Osteoblast (primary cell): ENCODE measurements around the gene SLC29A1. TPM values are rescaled to one million over a fixed set of nuclear protein-coding genes. Genes with fewer than 3 reads are reported as not detected.

Experiments used
- DNase-seq: peaks from one replicate; pipeline ENCODE4 v3.0.0; 2011; ENCODE audit warnings: low spot score, mixed read lengths; ENCODE audit not compliant: insufficient read length; ENCODE audit errors: missing footprints
- H2AFZ ChIP-seq: 2 replicates; pipeline ENCODE4 v1.6.0; 2011; ENCODE audit warnings: mild to moderate bottlenecking, low read length
- H3K27ac ChIP-seq: 2 replicates; pipeline ENCODE4 v1.5.1; 2011; ENCODE audit warnings: mild to moderate bottlenecking, low read depth, low read length, moderate library complexity
- H3K27me3 ChIP-seq: 2 replicates; pipeline ENCODE4 v1.6.0; 2012; ENCODE audit warnings: mild to moderate bottlenecking, control low read depth, inconsistent platforms, low read length, moderate library complexity; ENCODE audit not compliant: insufficient read depth
- H3K36me3 ChIP-seq: 2 replicates; pipeline ENCODE4 v1.5.1; 2011; ENCODE audit warnings: mild to moderate bottlenecking, low read length, control low read depth, moderate library complexity; ENCODE audit not compliant: insufficient read depth
- H3K4me1 ChIP-seq: 2 replicates; pipeline ENCODE4 v1.5.1; 2011; ENCODE audit warnings: mild to moderate bottlenecking, low read length, control low read depth, moderate library complexity; ENCODE audit not compliant: insufficient read depth
- H3K4me2 ChIP-seq: 2 replicates; pipeline ENCODE4 v1.6.0; 2011; ENCODE audit warnings: mild to moderate bottlenecking, low read length; ENCODE audit not compliant: insufficient read depth
- H3K4me3 ChIP-seq: fragments of 200-600 bp; sonication (generic); 3 replicates; pipeline ENCODE4 v1.5.1; 2012; ENCODE audit warnings: mild to moderate bottlenecking, low read length, inconsistent platforms; ENCODE audit not compliant: insufficient read depth
- H3K79me2 ChIP-seq: 2 replicates; pipeline ENCODE4 v1.6.0; 2012; ENCODE audit warnings: mild to moderate bottlenecking, low read length, control low read depth, inconsistent platforms; ENCODE audit not compliant: insufficient read depth
- H3K9me3 ChIP-seq: 2 replicates; pipeline ENCODE4 v1.5.1; 2011; ENCODE audit warnings: low read depth, low read length, control low read depth
- H4K20me1 ChIP-seq: 2 replicates; pipeline ENCODE4 v1.6.0; 2012; ENCODE audit warnings: mild to moderate bottlenecking, low read length, control low read depth; ENCODE audit not compliant: insufficient read depth
- total RNA-seq: library from RNA; depleted of rRNA; stranded (reverse); fragments of >200 nt; gene quantifications from 2 replicates; pipeline ENCODE4 v1.2.3, GENCODE V29; 2012
- TF ChIP-seq, protein P1 (sequence below): IDR thresholded peaks from 2 replicates; pipeline ENCODE4 v1.5.1; 2011; ENCODE audit warnings: mild to moderate bottlenecking, low read depth, low read length, moderate library complexity; ENCODE audit errors: extremely low read depth

The SLC29A1 gene
- total RNA-seq, 1 donor = 8.0 TPM

DNA sequence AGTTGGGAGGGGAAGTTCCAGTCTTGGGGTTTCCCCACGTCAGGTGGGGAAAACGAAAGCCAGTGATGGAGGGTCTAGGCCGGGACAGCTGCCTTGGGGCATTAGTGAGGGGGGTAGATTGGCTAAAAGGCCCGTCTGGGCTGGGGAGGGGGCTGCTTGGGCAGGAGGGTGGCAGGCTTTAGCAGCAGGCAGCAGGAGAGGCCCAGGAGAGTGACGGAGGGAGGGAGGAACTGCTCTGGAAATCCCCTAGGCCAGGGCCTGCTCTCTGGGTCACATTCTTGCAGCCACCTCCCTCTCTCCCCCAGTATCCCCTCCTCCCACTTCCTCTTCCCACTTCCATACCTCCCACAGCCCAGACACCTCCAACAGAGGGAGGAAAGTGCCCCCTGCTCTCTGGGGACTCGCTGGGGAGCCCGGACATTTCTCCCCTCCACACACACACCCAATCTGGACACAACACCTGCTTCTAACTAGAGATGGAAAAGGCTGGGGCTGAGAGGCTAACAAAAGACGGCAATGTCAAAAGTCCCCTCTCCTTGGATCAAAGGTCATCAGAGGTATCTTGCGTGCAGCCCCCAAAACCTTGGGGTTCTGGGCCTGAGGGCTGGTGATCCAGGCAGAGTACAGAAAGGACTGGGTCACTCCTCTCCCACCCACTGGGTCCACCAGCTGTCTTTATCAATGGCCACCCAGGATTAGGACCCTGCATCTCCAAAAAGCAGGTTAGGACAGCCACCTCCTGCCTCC lies 40.1 kb downstream of the SLC29A1 start:
- Histone ChIP-seq H3K4me2 (peak overlapping the region; percentile 92), H3K4me1 (peaks cover 15% of the 10 kb centered on the region), H3K27me3 (peaks cover 5% of the 10 kb centered on the region), H3K36me3 (peaks cover 10% of the 10 kb centered on the region), H3K4me3 (peak overlapping the region; percentile 90), H3K79me2 (peaks cover 25% of the 10 kb centered on the region), H2AFZ (no peak overlapping the region), H4K20me1 (peaks cover 8% of the 10 kb centered on the region), H3K9me3 (no peaks in the 10 kb centered on the region), H3K27ac (no peak overlapping the region)
- TF ChIP-seq, protein P1, sequence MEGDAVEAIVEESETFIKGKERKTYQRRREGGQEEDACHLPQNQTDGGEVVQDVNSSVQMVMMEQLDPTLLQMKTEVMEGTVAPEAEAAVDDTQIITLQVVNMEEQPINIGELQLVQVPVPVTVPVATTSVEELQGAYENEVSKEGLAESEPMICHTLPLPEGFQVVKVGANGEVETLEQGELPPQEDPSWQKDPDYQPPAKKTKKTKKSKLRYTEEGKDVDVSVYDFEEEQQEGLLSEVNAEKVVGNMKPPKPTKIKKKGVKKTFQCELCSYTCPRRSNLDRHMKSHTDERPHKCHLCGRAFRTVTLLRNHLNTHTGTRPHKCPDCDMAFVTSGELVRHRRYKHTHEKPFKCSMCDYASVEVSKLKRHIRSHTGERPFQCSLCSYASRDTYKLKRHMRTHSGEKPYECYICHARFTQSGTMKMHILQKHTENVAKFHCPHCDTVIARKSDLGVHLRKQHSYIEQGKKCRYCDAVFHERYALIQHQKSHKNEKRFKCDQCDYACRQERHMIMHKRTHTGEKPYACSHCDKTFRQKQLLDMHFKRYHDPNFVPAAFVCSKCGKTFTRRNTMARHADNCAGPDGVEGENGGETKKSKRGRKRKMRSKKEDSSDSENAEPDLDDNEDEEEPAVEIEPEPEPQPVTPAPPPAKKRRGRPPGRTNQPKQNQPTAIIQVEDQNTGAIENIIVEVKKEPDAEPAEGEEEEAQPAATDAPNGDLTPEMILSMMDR = no peak
- DNase-seq = peak; percentile 91

DNA sequence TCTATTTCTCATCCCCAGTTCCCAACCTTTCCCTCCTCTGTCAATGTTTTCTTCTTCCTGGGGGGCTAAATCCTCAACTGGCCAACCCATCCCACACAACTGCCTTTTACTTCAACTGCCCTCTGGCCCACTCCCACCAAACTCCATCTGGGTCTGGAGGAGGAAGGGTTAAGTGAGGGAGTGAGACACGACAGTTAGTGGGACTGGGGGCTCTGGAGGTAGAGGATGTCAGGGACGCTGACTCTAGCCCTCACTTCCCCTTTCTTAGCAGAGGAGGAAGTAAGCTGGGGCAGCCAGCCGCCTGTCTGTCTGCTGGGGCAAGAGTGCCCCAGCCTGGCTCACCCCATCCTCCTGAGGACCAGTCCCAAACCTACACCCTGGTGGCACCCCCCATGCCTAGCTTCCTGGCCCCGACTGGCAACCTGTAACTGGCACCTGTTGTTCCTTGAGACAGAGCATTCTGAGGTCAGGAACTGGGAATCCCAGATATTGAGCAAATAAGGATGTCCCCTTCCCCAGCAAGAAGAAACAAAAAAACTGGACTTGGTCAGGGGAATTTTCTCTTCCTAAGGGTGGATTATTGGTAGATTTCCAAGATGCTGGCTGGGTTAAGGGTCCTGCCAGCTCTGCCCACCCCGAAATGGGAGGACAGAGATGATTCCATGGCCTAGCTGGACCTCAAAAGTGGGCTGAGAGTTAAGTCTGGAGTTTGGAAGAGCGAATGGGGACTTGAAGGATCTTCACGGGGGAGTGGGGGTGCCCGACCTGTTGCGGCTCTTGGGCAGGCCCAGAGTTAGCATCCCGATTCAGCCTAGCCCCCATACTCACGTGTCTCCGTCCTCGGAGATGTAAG lies 41.0 kb downstream of the SLC29A1 start:
- Histone ChIP-seq H3K4me1 (peaks cover 15% of the 10 kb centered on the region), H2AFZ (peak overlapping the region; percentile 86), H3K27me3 (peaks cover 13% of the 10 kb centered on the region), H3K4me3 (peak overlapping the region; percentile 90), H3K36me3 (peaks cover 10% of the 10 kb centered on the region), H4K20me1 (peaks cover 8% of the 10 kb centered on the region), H3K27ac (peak overlapping the region; percentile 60), H3K9me3 (no peaks in the 10 kb centered on the region), H3K4me2 (peak overlapping the region; percentile 92), H3K79me2 (peaks cover 25% of the 10 kb centered on the region)
- TF ChIP-seq, protein P1 = no peak
- peak; percentile 78 for DNase-seq

DNA sequence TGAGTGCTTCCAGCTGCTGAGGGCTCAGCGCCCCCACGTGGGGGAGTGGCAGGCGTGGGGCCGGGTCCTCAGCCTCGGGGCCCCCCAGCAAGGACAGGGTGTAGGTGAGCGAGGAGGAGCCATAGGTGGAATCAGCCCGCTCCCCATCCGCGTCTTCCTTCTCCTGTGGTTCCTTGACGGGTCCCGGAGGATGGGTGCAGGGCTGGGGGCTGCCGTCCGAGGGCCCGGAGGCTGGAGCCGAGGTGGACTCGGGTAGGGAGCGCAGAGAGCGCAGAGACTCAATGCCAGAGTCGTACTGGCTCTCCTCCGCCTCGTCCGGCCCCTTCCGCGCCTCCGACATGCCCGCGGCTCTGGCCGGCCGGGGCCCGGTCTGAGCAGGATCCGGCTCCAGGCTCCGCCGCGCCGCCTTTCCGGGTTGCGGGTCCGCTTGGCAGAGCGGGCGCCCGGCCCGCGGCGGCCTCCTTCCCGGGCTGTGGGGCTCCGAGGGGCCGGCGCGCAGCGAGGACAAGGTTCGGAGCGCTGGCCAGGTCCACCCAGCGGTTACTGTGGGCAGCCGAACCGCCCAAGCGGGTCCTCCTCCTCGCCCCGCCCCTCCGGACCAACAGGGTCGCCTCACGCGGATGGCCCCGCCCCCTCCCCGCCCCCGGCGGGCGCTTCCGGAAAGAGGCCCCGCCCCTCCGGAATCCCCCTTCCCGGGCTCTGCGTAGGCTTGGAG lies 41.8 kb downstream of the SLC29A1 start, which contains the start of gene NFKBIE:
TSS of gene NFKBIE (minus strand) at position 545 of the 715 bp plus-strand sequence. CDS start at position 340, 205 bp downstream.
- Histone ChIP-seq H4K20me1 (peaks cover 8% of the 10 kb centered on the region), H3K9me3 (no peaks in the 10 kb centered on the region), H3K27me3 (peaks cover 21% of the 10 kb centered on the region), H3K79me2 (peaks cover 25% of the 10 kb centered on the region), H3K4me2 (peak within 1 kb of the TSS; percentile 92), H3K36me3 (peaks cover 3% of the 10 kb centered on the region), H3K27ac (peak within 1 kb of the TSS; percentile 60), H2AFZ (peak within 1 kb of the TSS; percentile 86), H3K4me3 (peak within 1 kb of the TSS; percentile 90), H3K4me1 (peaks cover 15% of the 10 kb centered on the region)
- TF ChIP-seq, protein P1 = peak; percentile 20
- peak; percentile 100 for DNase-seq
